GM12878 (cell line): ENCODE measurements around the gene ERI2. TPM values are rescaled to one million over a fixed set of nuclear protein-coding genes. Genes with fewer than 3 reads are reported as not detected.

ENCODE experiments used
- ATAC-seq: fragments of 200-7000 bp; cut with Tn5 transposase; 3 replicates; pipeline ENCODE4 v1.9.1; 2020; ENCODE audit warnings: mild to moderate bottlenecking, moderate library complexity
- BruUV-seq: library from RNA; stranded (reverse); fragments of 400-500 nt; replicated peaks from 2 replicates; lab custom pipeline; 2021; lab: Mats Ljungman, UMichigan
- CTCF ChIA-PET: fragments of 300-600 bp; sonication (Branson Sonifier 250); formaldehyde crosslinking; extraction: SDS; loops from one replicate; lab custom pipeline; 2021; ENCODE audit warnings: inconsistent platforms; lab: Yijun Ruan, JAX
- POLR2A ChIA-PET: fragments of 350-600 bp; formaldehyde crosslinking; extraction: SDS; loops from one replicate; lab custom pipeline; 2021; ENCODE audit warnings: inconsistent platforms; lab: Charles Lee
- RAD21 ChIA-PET: fragments of 300-600 bp; sonication (Branson Sonifier 250); formaldehyde crosslinking; loops from one replicate; lab custom pipeline; 2023; ENCODE audit warnings: antibody characterized with exemption; ENCODE audit not compliant: unreplicated experiment; lab: Charles Lee
- SMC1A ChIA-PET: fragments of 300-600 bp; sonication (Branson Sonifier 250); formaldehyde crosslinking; loops from one replicate; lab custom pipeline; 2023; ENCODE audit not compliant: unreplicated experiment, uncharacterized antibody; lab: Charles Lee
- DNase-seq: peaks from one replicate; pipeline ENCODE4 v3.0.0-alpha.2; 2011; ENCODE audit warnings: low read depth, low spot score
- FAIRE-seq: peaks from 3 replicates; lab custom pipeline; 2011; peaks lifted over from hg19 to GRCh38; lab: Jason Lieb, UNC
- H2AFZ ChIP-seq: 2 replicates; pipeline ENCODE4 v1.6.0; 2011; ENCODE audit warnings: low read depth, low read length, control low read depth; ENCODE audit not compliant: control insufficient read depth
- H3K27ac ChIP-seq: 2 replicates; pipeline ENCODE4 v1.5.1; 2011; ENCODE audit warnings: control low read depth; ENCODE audit not compliant: control insufficient read depth, insufficient read depth
- H3K27me3 ChIP-seq, 2 experiments: replicated peaks in 1 of 2; 2 replicates each; pipeline versions ENCODE4 v1.6.0 to v1.6.1; 2011; ENCODE audit warnings: low read length in 1 of 2; ENCODE audit not compliant: control insufficient read depth in 2 of 2, insufficient read depth in 2 of 2
- H3K36me3 ChIP-seq, 2 experiments: 2 replicates each; pipeline ENCODE4 v1.5.1; 2011; ENCODE audit warnings: low read length in 1 of 2; ENCODE audit not compliant: control insufficient read depth in 2 of 2, insufficient read depth in 2 of 2
- H3K4me1 ChIP-seq: 2 replicates; pipeline ENCODE4 v1.6.1; 2011; ENCODE audit warnings: mild to moderate bottlenecking, low read length, moderate library complexity, mixed read lengths; ENCODE audit not compliant: control insufficient read depth, insufficient read depth
- H3K4me2 ChIP-seq: 2 replicates; pipeline ENCODE4 v1.6.0; 2011; ENCODE audit warnings: control low read depth; ENCODE audit not compliant: control insufficient read depth, insufficient read depth
- H3K4me3 ChIP-seq: fragments of 200-600 bp; sonication (generic); 2 replicates; pipeline ENCODE4 v1.5.1; 2016
- H3K79me2 ChIP-seq: 2 replicates; pipeline ENCODE4 v1.6.0; 2011; ENCODE audit warnings: low read length; ENCODE audit not compliant: control insufficient read depth, insufficient read depth
- H3K9ac ChIP-seq: 2 replicates; pipeline ENCODE4 v1.8.0; 2011; ENCODE audit warnings: low read length, control low read depth, mixed read lengths; ENCODE audit not compliant: control insufficient read depth, insufficient read depth
- H3K9me3 ChIP-seq: replicated peaks from 3 replicates; pipeline ENCODE4 v1.5.1; 2011; ENCODE audit warnings: mild to moderate bottlenecking, low read length; ENCODE audit not compliant: control insufficient read depth, insufficient read depth
- H4K20me1 ChIP-seq: 2 replicates; pipeline ENCODE4 v1.6.0; 2011; ENCODE audit not compliant: control insufficient read depth, insufficient read depth
- CBFB ChIP-seq: IDR thresholded peaks from 2 replicates; pipeline ENCODE4 v1.6.1; 2016; ENCODE audit warnings: antibody characterized with exemption, low read depth
- CBX5 ChIP-seq: sonication (generic); IDR thresholded peaks from 2 replicates; pipeline ENCODE4 v1.6.1; 2016; ENCODE audit warnings: low read depth, moderate library complexity, mild to moderate bottlenecking, inconsistent platforms
- CTCF ChIP-seq, 3 experiments: IDR thresholded peaks in 2 of 3; conservative IDR thresholded peaks in 1 of 3; 2 replicates each; pipeline ENCODE4 v1.5.1; 2011; ENCODE audit warnings: low read depth in 3 of 3, low read length in 3 of 3, mild to moderate bottlenecking in 3 of 3, control low read depth in 2 of 3, moderate library complexity in 2 of 3, inconsistent platforms in 1 of 3, mixed read lengths in 1 of 3; ENCODE audit not compliant: control insufficient read depth in 2 of 3, insufficient read depth in 1 of 3; ENCODE audit errors: extremely low read depth in 1 of 3
- ETV6 ChIP-seq, 2 experiments: fragments of 450-650 bp in 1 of 2; IDR thresholded peaks in 1 of 2; conservative IDR thresholded peaks in 1 of 2; 2 replicates each; pipeline ENCODE4 v1.6.1; 2014; ENCODE audit warnings: antibody characterized with exemption in 1 of 2, borderline replicate concordance in 1 of 2, low read depth in 1 of 2, mild to moderate bottlenecking in 1 of 2, moderate library complexity in 1 of 2
- JUNB ChIP-seq: IDR thresholded peaks from 2 replicates; pipeline ENCODE4 v1.6.1; 2016; ENCODE audit warnings: antibody characterized with exemption, mild to moderate bottlenecking
- MEF2B ChIP-seq: fragments of 450-650 bp; IDR thresholded peaks from 2 replicates; pipeline ENCODE4 v1.6.1; 2018; ENCODE audit warnings: mild to moderate bottlenecking, moderate library complexity; ENCODE audit not compliant: partially characterized antibody, poor library complexity, severe bottlenecking
- MLLT1 ChIP-seq: fragments of 450-650 bp; IDR thresholded peaks from 2 replicates; pipeline ENCODE4 v1.6.1; 2016; ENCODE audit warnings: mild to moderate bottlenecking
- NKRF ChIP-seq: fragments of 450-650 bp; conservative IDR thresholded peaks from 2 replicates; pipeline ENCODE4 v1.6.1; 2017; ENCODE audit warnings: mild to moderate bottlenecking, moderate library complexity
- ZZZ3 ChIP-seq: IDR thresholded peaks from 2 replicates; pipeline ENCODE4 v1.6.1; 2011; ENCODE audit warnings: low read depth; ENCODE audit not compliant: control insufficient read depth, insufficient read length
- WGBS: methylation state at CpG from one replicate; pipeline ENCODE4 v1.1.6; 2016; ENCODE audit warnings: low lambda C conversion rate; ENCODE audit not compliant: insufficient replicate concordance, insufficient coverage; ENCODE audit errors: missing lambda C conversion rate; 5-methylcytosine and 5-hydroxymethylcytosine counted together
- in situ Hi-C: fragments of 300-500 bp; cut with MboI; formaldehyde crosslinking; loops from 9 replicates; pipeline ENCODE4 v1.14.3; 2018; ENCODE audit warnings: mixed read lengths
- intact Hi-C: fragments of 100-400 bp; cut with micrococcal nuclease; formaldehyde crosslinking; loops from one replicate; pipeline ENCODE4 v1.14.2; 2022; ENCODE audit not compliant: unreplicated experiment
- polyA plus RNA-seq, 11 experiments: library from polyadenylated mRNA; depleted of rRNA in 4 of 11; unstranded in 6 of 11; stranded (reverse) in 5 of 11; fragments of >200 nt; fragmentation: Nextera tagmentation in 4 of 11; fragmentation: Illumina TruSeq in 1 of 11; extraction: Ambion mirVana in 4 of 11; extraction: Trizol in 1 of 11; gene quantifications; 1 replicate in 1 of 11; 2 replicates in 10 of 11; pipeline versions ENCODE4 v1.2.1 to v1.2.3, GENCODE V29; 2011 to 2016; ENCODE audit warnings: inconsistent platforms in 2 of 11, missing spikeins in 2 of 11, low read depth in 1 of 11
- total RNA-seq, 4 experiments: library from RNA; depleted of rRNA in 3 of 4; stranded (reverse); fragments of >200 nt in 3 of 4; fragmentation: Illumina TruSeq in 1 of 4; extraction: Trizol in 1 of 4; gene quantifications; 2 replicates each; pipeline versions ENCODE4 v1.2.1 to v1.2.3, GENCODE V29; 2013 to 2021

ERI2 gene
- total and polyA plus RNA-seq, 10 of the 15 experiments (the other 5 are each of a cell fraction or from before 2014, with no cell fraction given): 7.7 to 35.5 (median 19.2) TPM

GRCh38 chr16:20782470-20782869 lies 23.8 kb downstream of the ERI2 start:
- no peaks in the 10 kb centered on the region for H3K4me1 ChIP-seq
- TF ChIP-seq CBFB (no peak), CTCF (IDR thresholded peaks at IDR 0.05 in 2 of 3, conservative IDR thresholded peaks at IDR 0.05 in 1 of 3; ENCODE audit: control insufficient read depth in 2 of 3, extremely low read depth in 1 of 3, insufficient read depth in 1 of 3, low read depth in 3 of 3, low read length in 3 of 3) (no peak), NKRF (no peak), ZZZ3 (no peak), MEF2B (no peak), ETV6 (conservative IDR thresholded peaks at IDR 0.05 in 1 of 2, IDR thresholded peaks at IDR 0.05 in 1 of 2; ENCODE audit: borderline replicate concordance in 1 of 2, low read depth in 1 of 2) (no peak), JUNB (no peak), MLLT1 (no peak), CBX5 (no peak)
- ChIA-PET POLR2A (no interaction called here), SMC1A (interaction anchor here (0.6 to 1.8 kb wide), 3 partner anchors 10 to 299 kb away, joined by 3 to 4 read pairs (median 3); no protein-coding TSS in a partner anchor), RAD21 (no interaction called here), CTCF (interaction anchor here (6.2 kb wide), 1 partner anchor 8 kb away, joined by 36 read pairs; no protein-coding TSS in a partner anchor)
- FAIRE-seq (no peak), ATAC-seq (no peak), DNase-seq (no peak)
- H2AFZ ChIP-seq: no peak overlapping the region
- H3K27ac ChIP-seq: no peak overlapping the region
- H3K9me3 ChIP-seq: no peaks in the 10 kb centered on the region
- WGBS: 98% methylated on average over 2 of the region's 2 CpGs
- H3K36me3 ChIP-seq: no peaks in the 10 kb centered on the region
- H4K20me1 ChIP-seq: no peaks in the 10 kb centered on the region
- H3K4me3 ChIP-seq: no peak overlapping the region
- in situ Hi-C loops: no loop called here
- no TSS peak for BruUV-seq
- no peak overlapping the region for H3K9ac ChIP-seq
- intact Hi-C loops: no loop called here
- no peaks in the 10 kb centered on the region for H3K27me3 ChIP-seq
- no peak overlapping the region for H3K4me2 ChIP-seq
- no peaks in the 10 kb centered on the region for H3K79me2 ChIP-seq
